ENCODE measurements around the gene FYCO1. TPM values are rescaled to one million over a fixed set of nuclear protein-coding genes. Genes with fewer than 3 reads are reported as not detected.

Gene FYCO1
- total RNA-seq, 1 experiment from 2014 or later = 7.2 TPM

GRCh38 chr3:45966371-45966791 lies 29.2 kb downstream of the FYCO1 start:
- Histone ChIP-seq H3K4me1 (no peaks in the 10 kb centered on the region), H3K9me3 (replicated peaks) (no peaks in the 10 kb centered on the region), H3K27ac (no peak overlapping the region), H3K27me3 (no peaks in the 10 kb centered on the region), H3K4me3 (no peak overlapping the region), H3K36me3 (no peaks in the 10 kb centered on the region)
- DNase-seq = no peak

GRCh38 chr3:45965653-45966052 lies 30.0 kb downstream of the FYCO1 start:
- Histone ChIP-seq H3K27me3 (no peaks in the 10 kb centered on the region), H3K27ac (no peak overlapping the region), H3K36me3 (peaks cover 2% of the 10 kb centered on the region; the same call in 1 of the 2 replicates)

GRCh38 chr3:45965253-45965652 lies 30.4 kb downstream of the FYCO1 start:
- DNase-seq = no peak
- Histone ChIP-seq H3K27ac (no peak overlapping the region), H3K9me3 (replicated peaks) (no peaks in the 10 kb centered on the region), H3K36me3 (peaks cover 2% of the 10 kb centered on the region; the same call in 1 of the 2 replicates), H3K27me3 (no peaks in the 10 kb centered on the region), H3K4me1 (no peaks in the 10 kb centered on the region), H3K4me3 (no peak overlapping the region)

More at GRCh38 chr3:45965653-45966052, 30.0 kb downstream of the FYCO1 start:
- H3K4me3 ChIP-seq = no peak overlapping the region
- no peak for DNase-seq
- H3K4me1 ChIP-seq = no peaks in the 10 kb centered on the region
- no peaks in the 10 kb centered on the region for H3K9me3 ChIP-seq (replicated peaks)

GRCh38 chr3:45964139-45964538 lies 31.5 kb downstream of the FYCO1 start:
- Histone ChIP-seq H3K36me3 (peaks cover 2% of the 10 kb centered on the region; the same call in 1 of the 2 replicates), H3K9me3 (replicated peaks) (no peaks in the 10 kb centered on the region)

GRCh38 chr3:45962033-45962432 lies 33.6 kb downstream of the FYCO1 start:
- H3K27ac ChIP-seq = no peak overlapping the region
- no peak overlapping the region for H3K4me3 ChIP-seq
- H3K27me3 ChIP-seq = no peaks in the 10 kb centered on the region
- H3K9me3 ChIP-seq (replicated peaks) = no peaks in the 10 kb centered on the region
- H3K4me1 ChIP-seq = no peaks in the 10 kb centered on the region
- peaks cover 2% of the 10 kb centered on the region; the same call in 1 of the 2 replicates for H3K36me3 ChIP-seq
- DNase-seq = no peak

More at GRCh38 chr3:45964139-45964538, 31.5 kb downstream of the FYCO1 start:
- Histone ChIP-seq H3K27me3 (no peaks in the 10 kb centered on the region), H3K4me1 (no peaks in the 10 kb centered on the region), H3K4me3 (no peak overlapping the region), H3K27ac (no peak overlapping the region)
- no peak for DNase-seq

GRCh38 chr3:45960289-45960688 lies 35.3 kb downstream of the FYCO1 start:
- no peaks in the 10 kb centered on the region for H3K9me3 ChIP-seq (replicated peaks)
- H3K27me3 ChIP-seq = no peaks in the 10 kb centered on the region
- DNase-seq = no peak
- peaks cover 2% of the 10 kb centered on the region; the same call in 1 of the 2 replicates for H3K36me3 ChIP-seq
- H3K27ac ChIP-seq = no peak overlapping the region
- H3K4me3 ChIP-seq = no peak overlapping the region
- no peaks in the 10 kb centered on the region for H3K4me1 ChIP-seq

GRCh38 chr3:45959201-45959600 lies 36.4 kb downstream of the FYCO1 start:
- Histone ChIP-seq H3K27me3 (no peaks in the 10 kb centered on the region), H3K4me3 (no peak overlapping the region), H3K4me1 (no peaks in the 10 kb centered on the region), H3K9me3 (replicated peaks) (no peaks in the 10 kb centered on the region), H3K27ac (no peak overlapping the region), H3K36me3 (peaks cover 2% of the 10 kb centered on the region; the same call in 1 of the 2 replicates)
- DNase-seq = no peak

GRCh38 chr3:45958321-45958791 lies 37.3 kb downstream of the FYCO1 start:
- no peak overlapping the region for H3K27ac ChIP-seq
- no peaks in the 10 kb centered on the region for H3K27me3 ChIP-seq
- H3K9me3 ChIP-seq (replicated peaks) = no peaks in the 10 kb centered on the region
- H3K4me3 ChIP-seq = no peak overlapping the region
- H3K36me3 ChIP-seq = peaks cover 2% of the 10 kb centered on the region; the same call in 1 of the 2 replicates
- H3K4me1 ChIP-seq = no peaks in the 10 kb centered on the region
- no peak for DNase-seq

GRCh38 chr3:45957586-45957985 lies 38.0 kb downstream of the FYCO1 start:
- no peak overlapping the region for H3K4me3 ChIP-seq
- no peak for DNase-seq
- H3K9me3 ChIP-seq (replicated peaks) = no peaks in the 10 kb centered on the region
- H3K27ac ChIP-seq = no peak overlapping the region
- H3K27me3 ChIP-seq = no peaks in the 10 kb centered on the region
- peaks cover 2% of the 10 kb centered on the region; the same call in 1 of the 2 replicates for H3K36me3 ChIP-seq
- H3K4me1 ChIP-seq = no peaks in the 10 kb centered on the region

GRCh38 chr3:45955706-45956105 lies 39.9 kb downstream of the FYCO1 start:
- DNase-seq = no peak
- Histone ChIP-seq H3K27me3 (no peaks in the 10 kb centered on the region), H3K36me3 (no peaks in the 10 kb centered on the region), H3K4me3 (no peak overlapping the region), H3K27ac (no peak overlapping the region), H3K4me1 (no peaks in the 10 kb centered on the region), H3K9me3 (replicated peaks) (no peaks in the 10 kb centered on the region)

- H3K36me3 ChIP-seq = no peaks in the 10 kb centered on the region
- no peak for DNase-seq
Measured at GRCh38 chr3:45955017-45955647, 40.5 kb downstream of the FYCO1 start.

GRCh38 chr3:45954306-45954705 lies 41.3 kb downstream of the FYCO1 start:
- Histone ChIP-seq H3K4me1 (no peaks in the 10 kb centered on the region), H3K27me3 (no peaks in the 10 kb centered on the region), H3K27ac (no peak overlapping the region), H3K4me3 (no peak overlapping the region), H3K36me3 (no peaks in the 10 kb centered on the region), H3K9me3 (replicated peaks) (no peaks in the 10 kb centered on the region)
- no peak for DNase-seq

More at GRCh38 chr3:45955017-45955647, 40.5 kb downstream of the FYCO1 start:
- H3K4me3 ChIP-seq = no peak overlapping the region
- no peak overlapping the region for H3K27ac ChIP-seq
- H3K4me1 ChIP-seq = no peaks in the 10 kb centered on the region
- no peaks in the 10 kb centered on the region for H3K27me3 ChIP-seq
- no peaks in the 10 kb centered on the region for H3K9me3 ChIP-seq (replicated peaks)

- Histone ChIP-seq H3K9me3 (replicated peaks) (no peaks in the 10 kb centered on the region), H3K36me3 (no peaks in the 10 kb centered on the region), H3K27me3 (no peaks in the 10 kb centered on the region), H3K27ac (no peak overlapping the region), H3K4me1 (no peaks in the 10 kb centered on the region), H3K4me3 (no peak overlapping the region)
- no peak for DNase-seq
Measured at GRCh38 chr3:45953536-45953935, 42.1 kb downstream of the FYCO1 start.

GRCh38 chr3:45952456-45952855 lies 43.2 kb downstream of the FYCO1 start:
- Histone ChIP-seq H3K27me3 (no peaks in the 10 kb centered on the region), H3K9me3 (replicated peaks) (no peaks in the 10 kb centered on the region), H3K4me1 (no peaks in the 10 kb centered on the region), H3K4me3 (no peak overlapping the region), H3K27ac (no peak overlapping the region), H3K36me3 (no peaks in the 10 kb centered on the region)
- DNase-seq = no peak

- Histone ChIP-seq H3K36me3 (no peaks in the 10 kb centered on the region), H3K27ac (no peak overlapping the region), H3K4me3 (no peak overlapping the region), H3K4me1 (no peaks in the 10 kb centered on the region), H3K27me3 (no peaks in the 10 kb centered on the region), H3K9me3 (replicated peaks) (no peaks in the 10 kb centered on the region)
- no peak for DNase-seq
Measured at GRCh38 chr3:45951946-45952345, 43.7 kb downstream of the FYCO1 start.
